Effector memory CD4-positive, alpha-beta T cell (primary cell): ENCODE data around the gene GPR141.

ENCODE experiments used
- DNase-seq, 3 donors: peaks; one replicate each; pipeline ENCODE4 v3.0.0-alpha.2; 2020
- H3K27ac ChIP-seq: 2 replicates; pipeline ENCODE4 v1.7.0; 2013; ENCODE audit warnings: mild to moderate bottlenecking, low read length, moderate library complexity; ENCODE audit not compliant: insufficient read depth, poor library complexity, severe bottlenecking
- H3K27me3 ChIP-seq: replicated peaks from 2 replicates; pipeline ENCODE4 v1.7.0; 2013; ENCODE audit warnings: mild to moderate bottlenecking, low read length; ENCODE audit not compliant: insufficient read depth, control insufficient read depth, poor library complexity, severe bottlenecking
- H3K36me3 ChIP-seq: 2 replicates; pipeline ENCODE4 v1.7.0; 2013; ENCODE audit warnings: mild to moderate bottlenecking, low read length, moderate library complexity; ENCODE audit not compliant: control insufficient read depth, insufficient read depth
- H3K4me1 ChIP-seq: 2 replicates; pipeline ENCODE4 v1.7.0; 2013; ENCODE audit warnings: low read length, mild to moderate bottlenecking; ENCODE audit not compliant: control insufficient read depth, insufficient read depth, poor library complexity, severe bottlenecking
- H3K4me3 ChIP-seq: 2 replicates; pipeline ENCODE4 v1.7.0; 2013; ENCODE audit warnings: low read length, low read depth, mild to moderate bottlenecking; ENCODE audit not compliant: insufficient read depth, poor library complexity, severe bottlenecking
- H3K9me3 ChIP-seq: 2 replicates; pipeline ENCODE4 v1.7.0; 2013; ENCODE audit warnings: mild to moderate bottlenecking, low read length, moderate library complexity; ENCODE audit not compliant: control insufficient read depth

The GPR141 gene

GRCh38 chr7:37706804-37707203 lies 23.2 kb downstream of the GPR141 start:
- Histone ChIP-seq H3K36me3 (no peaks in the 10 kb centered on the region), H3K27ac (no peak overlapping the region), H3K4me1 (no peaks in the 10 kb centered on the region), H3K4me3 (no peak overlapping the region), H3K9me3 (no peaks in the 10 kb centered on the region), H3K27me3 (no peaks in the 10 kb centered on the region)
- no peak for DNase-seq

GRCh38 chr7:37707754-37708485 lies 24.4 kb downstream of the GPR141 start:
- DNase-seq: no peak
- no peaks in the 10 kb centered on the region for H3K4me1 ChIP-seq
- H3K27ac ChIP-seq: no peak overlapping the region
- no peaks in the 10 kb centered on the region for H3K36me3 ChIP-seq
- H3K27me3 ChIP-seq: no peaks in the 10 kb centered on the region
- H3K9me3 ChIP-seq: no peaks in the 10 kb centered on the region
- H3K4me3 ChIP-seq: no peak overlapping the region

GRCh38 chr7:37709631-37710509 lies 26.3 kb downstream of the GPR141 start:
- no peaks in the 10 kb centered on the region for H3K9me3 ChIP-seq
- H3K27me3 ChIP-seq: no peaks in the 10 kb centered on the region
- no peak overlapping the region for H3K4me3 ChIP-seq
- DNase-seq: no peak
- no peaks in the 10 kb centered on the region for H3K36me3 ChIP-seq
- no peak overlapping the region for H3K27ac ChIP-seq
- no peaks in the 10 kb centered on the region for H3K4me1 ChIP-seq

- no peaks in the 10 kb centered on the region for H3K9me3 ChIP-seq
- DNase-seq: no peak
- H3K27ac ChIP-seq: no peak overlapping the region
- no peaks in the 10 kb centered on the region for H3K36me3 ChIP-seq
- H3K27me3 ChIP-seq: no peaks in the 10 kb centered on the region
- H3K4me3 ChIP-seq: no peak overlapping the region
- H3K4me1 ChIP-seq: no peaks in the 10 kb centered on the region
Observed at GRCh38 chr7:37713613-37714012, 30.0 kb downstream of the GPR141 start.

GRCh38 chr7:37714606-37715005 lies 31.0 kb downstream of the GPR141 start:
- Histone ChIP-seq H3K4me1 (no peaks in the 10 kb centered on the region), H3K9me3 (no peaks in the 10 kb centered on the region), H3K36me3 (no peaks in the 10 kb centered on the region), H3K27ac (no peak overlapping the region), H3K27me3 (no peaks in the 10 kb centered on the region), H3K4me3 (no peak overlapping the region)
- no peak for DNase-seq

GRCh38 chr7:37718585-37718984 lies 35.0 kb downstream of the GPR141 start:
- H3K27me3 ChIP-seq: no peaks in the 10 kb centered on the region
- no peak overlapping the region for H3K27ac ChIP-seq
- no peak for DNase-seq
- no peak overlapping the region for H3K4me3 ChIP-seq
- H3K9me3 ChIP-seq: no peaks in the 10 kb centered on the region
- no peaks in the 10 kb centered on the region for H3K4me1 ChIP-seq
- no peaks in the 10 kb centered on the region for H3K36me3 ChIP-seq

GRCh38 chr7:37719077-37719476 lies 35.5 kb downstream of the GPR141 start:
- Histone ChIP-seq H3K27ac (no peak overlapping the region), H3K36me3 (no peaks in the 10 kb centered on the region), H3K27me3 (no peaks in the 10 kb centered on the region), H3K9me3 (no peaks in the 10 kb centered on the region), H3K4me3 (no peak overlapping the region), H3K4me1 (no peaks in the 10 kb centered on the region)
- DNase-seq: no peak

GRCh38 chr7:37724732-37725131 lies 41.2 kb downstream of the GPR141 start:
- H3K27ac ChIP-seq: no peak overlapping the region
- H3K4me3 ChIP-seq: no peak overlapping the region
- no peaks in the 10 kb centered on the region for H3K27me3 ChIP-seq
- H3K9me3 ChIP-seq: no peaks in the 10 kb centered on the region
- no peaks in the 10 kb centered on the region for H3K4me1 ChIP-seq
- no peak for DNase-seq
- H3K36me3 ChIP-seq: no peaks in the 10 kb centered on the region

- no peak for DNase-seq
- Histone ChIP-seq H3K36me3 (no peaks in the 10 kb centered on the region), H3K27me3 (no peaks in the 10 kb centered on the region), H3K4me3 (no peak overlapping the region), H3K4me1 (no peaks in the 10 kb centered on the region), H3K27ac (no peak overlapping the region), H3K9me3 (no peaks in the 10 kb centered on the region)
Observed at GRCh38 chr7:37726016-37726415, 42.5 kb downstream of the GPR141 start.

GRCh38 chr7:37728747-37729146 lies 45.2 kb downstream of the GPR141 start:
- H3K27ac ChIP-seq: no peak overlapping the region
- no peak overlapping the region for H3K4me3 ChIP-seq
- H3K4me1 ChIP-seq: no peaks in the 10 kb centered on the region

More at GRCh38 chr7:37728747-37729146, 45.2 kb downstream of the GPR141 start:
- DNase-seq: no peak
- no peaks in the 10 kb centered on the region for H3K9me3 ChIP-seq
- H3K27me3 ChIP-seq: no peaks in the 10 kb centered on the region
- no peaks in the 10 kb centered on the region for H3K36me3 ChIP-seq
